ENCODE results near the gene BRCC3. TPM values are rescaled to one million over a fixed set of nuclear protein-coding genes. Genes with fewer than 3 reads are reported as not detected.
"Not testable (repeated sequence)": the region's sequence is repeated elsewhere in the genome, so short reads cannot be mapped to it uniquely, and the experiment has no call there.

Gene BRCC3
- total and polyA plus RNA-seq, 3 donors from 2014 or later = 1.4 to 3.4 (median 2.8) TPM

DNA sequence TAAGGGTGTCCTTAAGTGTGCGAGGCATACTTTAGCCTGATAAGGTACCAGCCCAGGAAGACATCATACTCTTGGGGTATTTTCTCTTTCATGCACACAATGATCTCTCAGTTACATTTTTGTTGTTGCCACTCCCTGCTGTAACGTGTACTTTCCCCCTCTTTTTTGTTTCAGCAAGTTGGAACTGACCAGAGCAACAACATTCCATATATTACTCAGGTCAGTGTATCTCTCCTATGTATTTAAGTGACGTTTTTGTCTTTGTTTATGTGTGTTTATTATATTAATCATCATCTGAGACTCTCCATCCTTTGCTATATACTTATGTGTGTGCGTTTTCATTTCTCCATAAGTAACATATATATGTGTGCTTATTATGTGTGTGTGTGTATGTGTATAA is 73.6 kb downstream of the BRCC3 start:
- H3K4me3 ChIP-seq = no peak overlapping the region
- H3K9me3 ChIP-seq = no peaks in the 10 kb centered on the region
- TF ChIP-seq CTCF (IDR thresholded peaks at IDR 0.05) (no peak), POLR2A (IDR thresholded peaks at IDR 0.05) (no peak)
- WGBS, 2 donors = 69 to 71% methylated on average over 4 of the region's 4 CpGs
- no peaks in the 10 kb centered on the region for H3K27me3 ChIP-seq
- H3K36me3 ChIP-seq (ENCODE audit: low read depth, missing control alignments) = no peaks in the 10 kb centered on the region
- H3K27ac ChIP-seq = no peak overlapping the region
- H3K4me1 ChIP-seq = no peaks in the 10 kb centered on the region
- no peak for DNase-seq
- intact Hi-C loops (cut with DNase I; ENCODE audit: low total_unique reads) = no loop called here

GRCh38 chrX:155147612-155148011 is 76.3 kb downstream of the BRCC3 start:
- H3K27ac ChIP-seq; intact Hi-C loops (cut with DNase I; ENCODE audit: low total_unique reads); H3K36me3 ChIP-seq (ENCODE audit: low read depth, missing control alignments); H3K9me3 ChIP-seq; H3K27me3 ChIP-seq; H3K4me1 ChIP-seq: not testable (repeated sequence)
- peak; percentile 31 for DNase-seq
- peak overlapping the region; percentile 9 to 48 for H3K4me3 ChIP-seq
- 17% methylated on average over 1 of the region's 6 CpGs; no CpG with 5 or more reads in 1 of the 2 donors for WGBS, 2 donors

GRCh38 chrX:155148166-155148565 is 76.9 kb downstream of the BRCC3 start:
- H3K27ac ChIP-seq; H3K4me1 ChIP-seq; intact Hi-C loops (cut with DNase I; ENCODE audit: low total_unique reads); H3K27me3 ChIP-seq; H3K9me3 ChIP-seq; H3K4me3 ChIP-seq; DNase-seq; H3K36me3 ChIP-seq (ENCODE audit: low read depth, missing control alignments): not testable (repeated sequence)
- no CpG with 5 or more reads among the region's 11 CpGs for whole genome bisulfite sequencing, 2 donors

DNA sequence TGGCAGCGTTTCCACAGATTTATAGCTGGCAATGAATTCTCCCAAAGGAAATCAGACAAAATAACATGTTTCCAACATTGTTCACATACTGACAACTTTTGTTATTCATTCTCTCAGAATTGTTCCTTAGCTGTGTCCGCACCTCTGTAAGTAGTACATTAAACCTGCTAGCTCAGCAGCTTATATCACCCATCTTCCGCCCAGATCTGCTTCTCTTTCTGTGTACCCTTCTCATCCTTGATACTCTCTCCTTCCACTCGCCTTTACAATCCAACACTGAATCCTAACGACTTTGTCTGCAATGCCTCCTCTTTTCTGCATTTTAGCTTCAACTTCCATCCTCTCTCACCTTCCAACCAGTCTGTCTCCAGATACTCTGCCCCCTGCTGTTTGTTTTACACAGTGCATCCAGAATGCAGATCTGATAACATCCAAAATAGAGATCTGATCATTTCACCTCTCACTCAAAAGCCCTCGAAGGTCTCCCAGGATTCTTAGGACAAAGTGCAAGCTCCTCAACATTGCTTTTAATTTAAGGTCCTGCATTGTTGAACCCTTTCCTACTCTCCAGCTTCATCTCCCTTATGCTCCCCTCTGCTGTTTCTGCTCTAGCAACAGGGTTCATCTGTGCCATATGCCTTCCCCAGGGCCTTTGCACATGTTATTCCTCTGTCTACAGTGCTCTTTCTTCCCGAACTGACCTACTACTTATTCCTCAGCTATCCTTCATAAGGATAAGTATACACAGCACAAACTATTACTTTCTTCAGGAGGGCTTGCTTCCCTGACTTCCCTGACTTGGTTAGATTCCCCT is 77.6 kb downstream of the BRCC3 start:
- H3K27ac ChIP-seq = no peak overlapping the region
- H3K4me1 ChIP-seq = no peaks in the 10 kb centered on the region
- H3K4me3 ChIP-seq = no peak overlapping the region
- no peaks in the 10 kb centered on the region for H3K9me3 ChIP-seq
- H3K36me3 ChIP-seq (ENCODE audit: low read depth, missing control alignments) = no peaks in the 10 kb centered on the region
- TF ChIP-seq POLR2A (IDR thresholded peaks at IDR 0.05) (no peak), CTCF (IDR thresholded peaks at IDR 0.05) (peak; percentile 19 to 51 (median 51))
- intact Hi-C loops (cut with DNase I; ENCODE audit: low total_unique reads) = no loop called here
- H3K27me3 ChIP-seq = no peaks in the 10 kb centered on the region
- WGBS, 2 donors = 27 to 46% methylated on average over 7 of the region's 7 CpGs
- DNase-seq = peak; percentile 60

DNA sequence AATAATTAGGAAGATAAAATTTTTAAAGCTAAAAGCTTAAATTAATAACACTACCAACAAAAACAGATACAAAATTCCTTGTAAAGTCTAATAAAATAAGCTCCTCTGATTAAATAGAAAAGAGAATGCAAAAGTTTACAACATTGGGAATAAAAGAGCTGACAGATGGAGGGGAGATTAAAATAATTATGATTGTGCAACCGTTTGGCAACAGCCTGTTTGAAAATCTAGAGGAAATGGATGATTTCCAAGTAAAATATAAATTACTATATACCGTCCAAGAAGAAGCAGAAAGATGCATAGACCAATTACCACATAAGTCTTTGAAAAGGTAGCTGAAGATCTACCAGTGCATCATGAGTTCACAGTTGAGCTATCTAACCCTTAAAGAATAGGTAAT is 98.6 kb downstream of the BRCC3 start:
- Histone ChIP-seq H3K4me1 (no peaks in the 10 kb centered on the region), H3K36me3 (ENCODE audit: low read depth, missing control alignments) (no peaks in the 10 kb centered on the region), H3K27me3 (no peaks in the 10 kb centered on the region), H3K9me3 (no peaks in the 10 kb centered on the region), H3K27ac (no peak overlapping the region), H3K4me3 (no peak overlapping the region)
- no peak for DNase-seq
- WGBS, 2 donors = 60 to 64% methylated on average over 2 of the region's 2 CpGs
- intact Hi-C loops (cut with DNase I; ENCODE audit: low total_unique reads) = no loop called here
- no peak for TF ChIP-seq POLR2A (IDR thresholded peaks at IDR 0.05)
- TF ChIP-seq CTCF (IDR thresholded peaks at IDR 0.05) = no peak

Other genes starting within 250 kb of the BRCC3 start
- gene SMIM9, start 236.8 kb upstream of the BRCC3 start, total RNA-seq = under 1 TPM in 1 of 2 donors, not detected in 1; 0.87 TPM
- 0.51 TPM for gene SMIM9, start 236.8 kb upstream of the BRCC3 start, polyA plus RNA-seq (ENCODE audit: insufficient read depth, low read depth, low replicate concordance)
- gene F8A1, start 185.2 kb upstream of the BRCC3 start, total RNA-seq = 10 to 100 TPM in 1 of 2 donors, 1 to 10 TPM in 1; 6.9 to 15.5 TPM
- gene F8A1, start 185.2 kb upstream of the BRCC3 start, polyA plus RNA-seq (ENCODE audit: insufficient read depth, low read depth, low replicate concordance) = 8.5 TPM
- 10 to 100 TPM; 25.0 to 35.2 TPM for gene F8, start 48.8 kb upstream of the BRCC3 start, total RNA-seq
- 18.0 TPM for gene F8, start 48.8 kb upstream of the BRCC3 start, polyA plus RNA-seq (ENCODE audit: insufficient read depth, low read depth, low replicate concordance)
- 10 to 100 TPM; 65.0 to 71.7 TPM for gene FUNDC2, start 44.7 kb upstream of the BRCC3 start, total RNA-seq
- 104 TPM for gene FUNDC2, start 44.7 kb upstream of the BRCC3 start, polyA plus RNA-seq (ENCODE audit: insufficient read depth, low read depth, low replicate concordance)
- gene CMC4, start 372 bp upstream of the BRCC3 start, total RNA-seq = 10 to 100 TPM; 25.4 to 29.8 TPM
- gene CMC4, start 372 bp upstream of the BRCC3 start, polyA plus RNA-seq (ENCODE audit: insufficient read depth, low read depth, low replicate concordance) = 8.5 TPM
- 10 to 100 TPM; 25.0 to 25.5 TPM for gene MTCP1, start 372 bp upstream of the BRCC3 start, total RNA-seq
- gene MTCP1, start 372 bp upstream of the BRCC3 start, polyA plus RNA-seq (ENCODE audit: insufficient read depth, low read depth, low replicate concordance) = 23.3 TPM
- 10 to 100 TPM; 14.8 to 20.9 TPM for gene VBP1, start 145.0 kb downstream of the BRCC3 start, total RNA-seq
- 26.5 TPM for gene VBP1, start 145.0 kb downstream of the BRCC3 start, polyA plus RNA-seq (ENCODE audit: insufficient read depth, low read depth, low replicate concordance)
- gene RAB39B, start 193.0 kb downstream of the BRCC3 start, total RNA-seq = 1 to 10 TPM; 2.5 to 3.4 TPM
- gene RAB39B, start 193.0 kb downstream of the BRCC3 start, polyA plus RNA-seq (ENCODE audit: insufficient read depth, low read depth, low replicate concordance) = 1.8 TPM

All from testis (tissue), 3 donors.